Spleen (tissue), 11 donors: ENCODE data around the gene KCNK18. TPM values are rescaled to one million over a fixed set of nuclear protein-coding genes. Genes with fewer than 3 reads are reported as not detected.
"Not testable (repeated sequence)": the region's sequence is repeated elsewhere in the genome, so short reads cannot be mapped to it uniquely, and the experiment has no call there.

Experiments
- DNase-seq: peaks from one replicate; pipeline ENCODE4 v3.0.0-alpha.2; 2020
- H3K27ac ChIP-seq, 8 donors: fragments of 200-600 bp; sonication (generic) in 7 of 8; 1 replicate in 4 of 8; 2 replicates in 4 of 8; pipeline versions ENCODE4 v1.5.0 to v1.8.0; 2016 to 2021; ENCODE audit warnings: inconsistent platforms in 4 of 8, mild to moderate bottlenecking in 4 of 8, moderate library complexity in 1 of 8
- H3K27me3 ChIP-seq, 7 donors: fragments of 200-600 bp; sonication (generic) in 6 of 7; replicated peaks in 1 of 7; 1 replicate in 4 of 7; 2 replicates in 3 of 7; pipeline versions ENCODE4 v1.5.0 to v1.8.0; 2016 to 2021; ENCODE audit warnings: inconsistent platforms in 3 of 7, mild to moderate bottlenecking in 1 of 7
- H3K36me3 ChIP-seq, 6 donors: fragments of 200-600 bp; sonication (generic) in 5 of 6; 1 replicate in 4 of 6; 2 replicates in 2 of 6; pipeline versions ENCODE4 v1.5.0 to v1.8.0; 2016 to 2021; ENCODE audit warnings: inconsistent platforms in 2 of 6
- H3K4me1 ChIP-seq, 6 donors: fragments of 200-600 bp; sonication (generic) in 5 of 6; 1 replicate in 3 of 6; 2 replicates in 3 of 6; pipeline versions ENCODE4 v1.5.0 to v1.8.0; 2016 to 2021; ENCODE audit warnings: inconsistent platforms in 3 of 6
- H3K4me3 ChIP-seq, 8 donors: fragments of 200-600 bp; sonication (generic) in 7 of 8; 1 replicate in 4 of 8; 2 replicates in 4 of 8; pipeline versions ENCODE4 v1.5.0 to v1.8.0; 2016 to 2021; ENCODE audit warnings: inconsistent platforms in 4 of 8, mild to moderate bottlenecking in 4 of 8, moderate library complexity in 2 of 8
- H3K9me3 ChIP-seq, 8 donors: fragments of 200-600 bp; sonication (generic) in 7 of 8; 1 replicate in 4 of 8; 2 replicates in 4 of 8; pipeline versions ENCODE4 v1.5.0 to v1.8.0; 2016 to 2021; ENCODE audit warnings: inconsistent platforms in 4 of 8
- POLR2A ChIP-seq, 3 donors: fragments of 450-650 bp; IDR thresholded peaks; one replicate each; pipeline ENCODE4 v1.5.1; 2017; ENCODE audit warnings: antibody characterized with exemption in 3 of 3, mild to moderate bottlenecking in 1 of 3
- POLR2AphosphoS5 ChIP-seq, 3 donors: sonication (generic); formaldehyde crosslinking; IDR thresholded peaks; one replicate each; pipeline ENCODE4 v1.5.1; 2017; ENCODE audit warnings: antibody characterized with exemption in 3 of 3
- WGBS, 5 donors: extraction: QIAGEN DNeasy Blood & Tissue Kit in 3 of 5; methylation state at CpG; one replicate each; pipeline versions ENCODE4 v1.1.5 to v1.1.7; 2013 to 2018; 5-methylcytosine and 5-hydroxymethylcytosine counted together
- intact Hi-C: fragments of 100-400 bp; cut with DNase I; formaldehyde crosslinking; loops from one replicate; pipeline ENCODE4 v1.15.0; 2023; ENCODE audit warnings: low total_unique reads
- polyA plus RNA-seq, 3 donors: library from polyadenylated mRNA; stranded (reverse); fragments of 200-250 nt; gene quantifications; one replicate each; pipeline ENCODE4 v1.2.1, GENCODE V29; 2013
- total RNA-seq, 7 donors: library from RNA; depleted of rRNA in 3 of 7; stranded (reverse); fragments of >200 nt in 3 of 7; fragmentation: NEBNext Ultra II Directional in 4 of 7; extraction: Animal tissue kit (Norgen Biotek cat#: 25700) in 4 of 7; gene quantifications; one replicate each; pipeline versions ENCODE4 v1.1.0 to v1.2.1, GENCODE V29; 2016 to 2021
- TF ChIP-seq, protein P1 (sequence below), 11 experiments: fragments of 200-600 bp in 7 of 11; fragments of 450-650 bp in 4 of 11; sonication (generic) in 4 of 11; IDR thresholded peaks in 8 of 11; conservative IDR thresholded peaks in 3 of 11; 1 replicate in 7 of 11; 2 replicates in 4 of 11; pipeline versions ENCODE4 v1.4.0 to v1.8.0; 2016 to 2021; ENCODE audit warnings: antibody characterized with exemption in 11 of 11, inconsistent platforms in 4 of 11, mild to moderate bottlenecking in 1 of 11
- donor health status: healthy with polysubstance abuse.
- donor health status: DM: no; HTN: no; CAD: no; lungs with moderate emphysema.
- donor health status: DM: no; HTN: no; CAD: no.
- donor health status: Bipolar disorder and iron deficiency.
- donor health status: healthy.
- donor health status: DM: no; HTN: no; CAD: no.
- donor health status: DM: yes; HTN: yes; CAD: no.

Gene KCNK18
- total and polyA plus RNA-seq, 10 donors, result not detected

GRCh38 chr10:117175901-117176534, 21.3 kb upstream of the KCNK18 start:
- WGBS, 5 donors, result 22 to 25% (median 24%) methylated on average over 12 of the region's 12 CpGs
- Histone ChIP-seq H3K36me3 (no peaks in the 10 kb centered on the region), H3K9me3 (no peaks in the 10 kb centered on the region), H3K4me1 (peaks cover 4 to 21% (median 15%) of the 10 kb centered on the region in 6 donors), H3K27ac (peak overlapping the region in 1 of 8 donors; percentile 11), H3K4me3 (peak overlapping the region; percentile 37 to 81 (median 50)), H3K27me3 (peaks cover 0 to 71% (median 29%) of the 10 kb centered on the region in 7 donors)
- intact Hi-C loops, result loop anchor here (2.0 to 10.0 kb wide), 2 partner anchors 379 to 491 kb away; no protein-coding TSS in a partner anchor
- peak; percentile 85 for DNase-seq
- TF ChIP-seq, protein P1, sequence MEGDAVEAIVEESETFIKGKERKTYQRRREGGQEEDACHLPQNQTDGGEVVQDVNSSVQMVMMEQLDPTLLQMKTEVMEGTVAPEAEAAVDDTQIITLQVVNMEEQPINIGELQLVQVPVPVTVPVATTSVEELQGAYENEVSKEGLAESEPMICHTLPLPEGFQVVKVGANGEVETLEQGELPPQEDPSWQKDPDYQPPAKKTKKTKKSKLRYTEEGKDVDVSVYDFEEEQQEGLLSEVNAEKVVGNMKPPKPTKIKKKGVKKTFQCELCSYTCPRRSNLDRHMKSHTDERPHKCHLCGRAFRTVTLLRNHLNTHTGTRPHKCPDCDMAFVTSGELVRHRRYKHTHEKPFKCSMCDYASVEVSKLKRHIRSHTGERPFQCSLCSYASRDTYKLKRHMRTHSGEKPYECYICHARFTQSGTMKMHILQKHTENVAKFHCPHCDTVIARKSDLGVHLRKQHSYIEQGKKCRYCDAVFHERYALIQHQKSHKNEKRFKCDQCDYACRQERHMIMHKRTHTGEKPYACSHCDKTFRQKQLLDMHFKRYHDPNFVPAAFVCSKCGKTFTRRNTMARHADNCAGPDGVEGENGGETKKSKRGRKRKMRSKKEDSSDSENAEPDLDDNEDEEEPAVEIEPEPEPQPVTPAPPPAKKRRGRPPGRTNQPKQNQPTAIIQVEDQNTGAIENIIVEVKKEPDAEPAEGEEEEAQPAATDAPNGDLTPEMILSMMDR (IDR thresholded peaks at IDR 0.05 in 8 of 11, conservative IDR thresholded peaks at IDR 0.05 in 3 of 11), result peak; percentile 10 to 80 (median 69)
- TF ChIP-seq POLR2A (IDR thresholded peaks at IDR 0.05), result no peak

DNA sequence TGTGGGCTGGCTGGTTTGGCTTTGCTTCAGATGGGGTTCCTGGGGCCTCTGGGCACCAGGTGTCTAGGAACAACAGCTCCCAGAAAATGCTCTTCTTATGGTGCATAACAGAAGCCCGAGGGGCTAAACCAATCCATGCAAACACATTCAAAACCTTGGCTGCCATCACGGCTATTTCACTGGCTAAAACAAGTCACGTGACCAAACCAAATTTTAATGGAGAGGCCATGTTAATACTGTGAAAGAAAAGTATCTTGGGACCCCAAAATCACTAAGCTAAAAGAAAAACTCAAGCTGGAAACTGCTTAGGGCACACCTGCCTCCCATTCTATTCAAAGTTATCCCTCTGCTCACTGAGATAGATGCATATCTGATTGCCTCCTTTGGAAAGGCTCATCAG, 19.1 kb upstream of the KCNK18 start:
- Histone ChIP-seq H3K27me3 (peaks cover 0 to 61% (median 8%) of the 10 kb centered on the region in 7 donors), H3K27ac (no peak overlapping the region), H3K4me3 (no peak overlapping the region), H3K4me1 (peaks cover 4 to 21% (median 15%) of the 10 kb centered on the region in 6 donors), H3K9me3 (no peaks in the 10 kb centered on the region), H3K36me3 (no peaks in the 10 kb centered on the region)
- no peak for TF ChIP-seq POLR2AphosphoS5 (IDR thresholded peaks at IDR 0.05)
- no peak for TF ChIP-seq POLR2A (IDR thresholded peaks at IDR 0.05)
- TF ChIP-seq, protein P1 (IDR thresholded peaks at IDR 0.05 in 8 of 11, conservative IDR thresholded peaks at IDR 0.05 in 3 of 11), result no peak
- no peak for DNase-seq
- intact Hi-C loops, result loop anchor here (10.0 kb wide), 1 partner anchor 493 kb away; no protein-coding TSS in a partner anchor
- WGBS, 5 donors, result 57 to 84% (median 74%) methylated on average over 3 of the region's 3 CpGs

DNA sequence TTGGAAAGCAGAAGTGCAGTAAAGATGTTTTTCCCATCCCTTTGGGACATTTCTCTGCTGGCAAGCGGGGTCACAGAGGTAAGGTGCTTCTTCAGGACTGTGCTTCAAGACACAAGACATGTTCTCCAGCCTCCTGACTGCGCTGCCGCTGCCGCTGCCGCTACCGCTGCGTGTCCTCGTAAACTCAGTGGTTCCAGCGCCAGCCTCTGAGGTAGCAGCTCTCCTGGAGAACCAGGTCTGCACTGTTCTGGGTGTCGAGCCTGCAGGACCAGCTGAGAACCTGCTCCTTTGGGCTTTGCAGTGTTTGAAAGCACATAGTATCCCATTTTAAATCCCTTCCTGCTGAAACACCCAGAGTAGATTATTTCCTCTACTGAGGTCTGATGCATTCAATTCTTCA, 13.0 kb upstream of the KCNK18 start:
- intact Hi-C loops, result no loop called here
- TF ChIP-seq POLR2A (IDR thresholded peaks at IDR 0.05), result no peak
- no peak for TF ChIP-seq POLR2AphosphoS5 (IDR thresholded peaks at IDR 0.05)
- Histone ChIP-seq H3K4me1 (no peaks in the 10 kb centered on the region), H3K4me3 (no peak overlapping the region), H3K27ac (no peak overlapping the region), H3K36me3 (no peaks in the 10 kb centered on the region), H3K9me3 (peaks cover 0 to 5% (median 2%) of the 10 kb centered on the region in 8 donors), H3K27me3 (peaks cover 0 to 52% (median 0%) of the 10 kb centered on the region in 7 donors)
- no peak for DNase-seq
- 89 to 95% (median 93%) methylated on average over 10 of the region's 10 CpGs for WGBS, 5 donors

- Histone ChIP-seq H3K36me3 (no peaks in the 10 kb centered on the region), H3K27ac (no peak overlapping the region), H3K4me3 (no peak overlapping the region), H3K27me3 (peaks cover 0 to 46% (median 0%) of the 10 kb centered on the region in 7 donors), H3K4me1 (no peaks in the 10 kb centered on the region), H3K9me3 (peaks cover 0 to 10% (median 7%) of the 10 kb centered on the region in 8 donors)
- intact Hi-C loops, result no loop called here
- DNase-seq, result no peak
- WGBS, 5 donors, result 77 to 90% (median 83%) methylated on average over 3 of the region's 3 CpGs
- TF ChIP-seq POLR2A (IDR thresholded peaks at IDR 0.05), result no peak
- TF ChIP-seq, protein P1 (IDR thresholded peaks at IDR 0.05 in 8 of 11, conservative IDR thresholded peaks at IDR 0.05 in 3 of 11), result no peak
- no peak for TF ChIP-seq POLR2AphosphoS5 (IDR thresholded peaks at IDR 0.05)
Measured at GRCh38 chr10:117184821-117185220, 12.5 kb upstream of the KCNK18 start.

DNA sequence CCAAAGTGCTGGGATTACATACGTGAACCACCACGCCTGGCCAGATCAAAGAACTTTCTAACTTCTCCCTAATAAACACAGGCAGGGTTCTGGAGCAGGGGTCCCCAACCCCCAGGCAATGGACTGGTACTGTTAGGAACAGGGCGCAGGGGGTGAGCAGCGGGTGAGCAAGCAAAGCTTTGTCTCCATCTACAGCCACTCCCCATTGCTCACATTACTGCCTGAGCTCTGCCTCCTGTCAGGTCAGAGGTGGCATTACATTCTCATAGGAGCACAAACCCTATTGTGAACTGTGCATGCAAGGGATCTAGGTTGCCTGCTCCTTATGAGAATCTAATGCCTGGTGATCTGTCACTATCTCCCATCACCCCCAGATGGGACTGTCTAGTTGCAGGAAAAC, 11.5 kb upstream of the KCNK18 start:
- 91 to 98% (median 97%) methylated on average over 4 of the region's 4 CpGs for WGBS, 5 donors
- Histone ChIP-seq H3K27me3 (peaks cover 0 to 37% (median 0%) of the 10 kb centered on the region in 7 donors), H3K9me3 (peaks cover 0 to 17% (median 10%) of the 10 kb centered on the region in 8 donors)
- peak; percentile 32 for DNase-seq
- H3K36me3 ChIP-seq, intact Hi-C loops, H3K27ac ChIP-seq, H3K4me3 ChIP-seq, H3K4me1 ChIP-seq: not testable (repeated sequence)
